PC-3 (cell line): Measurements from ENCODE around the gene TTYH1. TPM values are rescaled to one million over a fixed set of nuclear protein-coding genes. Genes with fewer than 3 reads are reported as not detected.
"Not testable (repeated sequence)": the region's sequence is repeated elsewhere in the genome, so short reads cannot be mapped to it uniquely, and the experiment has no call there.

ENCODE experiments used
- ATAC-seq: fragments of 200-7000 bp; cut with Tn5 transposase; 2 replicates; pipeline ENCODE4 v1.9.1; 2020; ENCODE audit warnings: mild to moderate bottlenecking, moderate library complexity
- BruUV-seq: library from RNA; stranded (reverse); fragments of 400-500 nt; replicated peaks from 2 replicates; lab custom pipeline; 2021; lab: Mats Ljungman, UMichigan
- CTCF ChIA-PET: fragments of 300-600 bp; sonication (Branson Sonifier 250); formaldehyde crosslinking; loops from one replicate; lab custom pipeline; 2022; ENCODE audit warnings: antibody characterized with exemption; lab: Charles Lee
- POLR2A ChIA-PET: fragments of 300-600 bp; sonication (Branson Sonifier 250); formaldehyde crosslinking; loops from one replicate; lab custom pipeline; 2022; ENCODE audit warnings: antibody characterized with exemption; ENCODE audit not compliant: unreplicated experiment; lab: Charles Lee
- DNase-seq: peaks from one replicate; pipeline ENCODE4 v3.0.0-alpha.2; 2015
- H2AFZ ChIP-seq: fragments of 300-600 bp; sonication (generic); 2 replicates; pipeline ENCODE4 v1.6.0; 2016; ENCODE audit warnings: antibody characterized with exemption, low read length
- H3F3A ChIP-seq: fragments of 300-600 bp; sonication (generic); one replicate; pipeline ENCODE4 v1.6.0; 2017; ENCODE audit warnings: antibody characterized with exemption, low read length, control low read depth, mild to moderate bottlenecking; ENCODE audit not compliant: unreplicated experiment
- H3K27ac ChIP-seq: fragments of 300-600 bp; sonication (generic); 2 replicates; pipeline ENCODE4 v1.5.1; 2016; ENCODE audit warnings: mild to moderate bottlenecking, low read length
- H3K27me3 ChIP-seq: fragments of 300-600 bp; sonication (generic); 2 replicates; pipeline ENCODE4 v1.6.1; 2016; ENCODE audit warnings: low read length, mixed read lengths
- H3K36me3 ChIP-seq: fragments of 300-600 bp; sonication (generic); 2 replicates; pipeline ENCODE4 v1.6.1; 2016; ENCODE audit warnings: low read depth, mixed run types, low read length, mixed read lengths
- H3K4me1 ChIP-seq: fragments of 300-600 bp; sonication (generic); 2 replicates; pipeline ENCODE4 v1.5.1; 2016; ENCODE audit warnings: low read length; ENCODE audit not compliant: insufficient read depth
- H3K4me2 ChIP-seq: fragments of 300-600 bp; sonication (generic); 2 replicates; pipeline ENCODE4 v1.6.0; 2016; ENCODE audit warnings: low read length
- H3K4me3 ChIP-seq: fragments of 300-600 bp; sonication (generic); 2 replicates; pipeline ENCODE4 v1.5.1; 2016; ENCODE audit warnings: mild to moderate bottlenecking, low read length, mixed read lengths
- H3K79me2 ChIP-seq: fragments of 300-600 bp; sonication (generic); 2 replicates; pipeline ENCODE4 v1.6.1; 2017; ENCODE audit warnings: low read length, mixed read lengths
- H3K9ac ChIP-seq: fragments of 300-600 bp; sonication (generic); 2 replicates; pipeline ENCODE4 v1.6.0; 2016; ENCODE audit warnings: mild to moderate bottlenecking, low read length
- H3K9me2 ChIP-seq: fragments of 300-600 bp; sonication (generic); replicated peaks from 2 replicates; pipeline ENCODE4 v1.6.1; 2016; ENCODE audit warnings: mixed run types, low read length, mixed read lengths
- H3K9me3 ChIP-seq: fragments of 300-600 bp; sonication (generic); 2 replicates; pipeline ENCODE4 v1.6.1; 2016; ENCODE audit warnings: low read length, mixed read lengths
- H4K20me1 ChIP-seq: fragments of 300-600 bp; sonication (generic); 2 replicates; pipeline ENCODE4 v1.6.1; 2016; ENCODE audit warnings: low read length, mixed read lengths
- EZH2 ChIP-seq: fragments of 300-600 bp; sonication (generic); IDR thresholded peaks from one replicate; pipeline ENCODE4 v1.6.1; 2017; ENCODE audit warnings: antibody characterized with exemption, mild to moderate bottlenecking, low read length; ENCODE audit not compliant: unreplicated experiment
- EZH2phosphoT487 ChIP-seq: fragments of 300-600 bp; sonication (generic); IDR thresholded peaks from 2 replicates; pipeline ENCODE4 v1.6.1; 2018; ENCODE audit warnings: mild to moderate bottlenecking, antibody characterized with exemption, low read length, borderline replicate concordance
- intact Hi-C: fragments of 100-400 bp; cut with micrococcal nuclease; formaldehyde crosslinking; loops from 2 replicates; pipeline ENCODE4 v1.9.0; 2023
- total RNA-seq: library from RNA; depleted of rRNA; stranded (reverse); fragments of >200 nt; gene quantifications from 2 replicates; pipeline ENCODE4 v1.2.3, GENCODE V29; 2014
- TF ChIP-seq, protein P1 (sequence below): fragments of 300-600 bp; sonication (generic); conservative IDR thresholded peaks from 2 replicates; pipeline ENCODE4 v1.5.1; 2017; ENCODE audit warnings: antibody characterized with exemption, low read depth, mild to moderate bottlenecking, low read length

The TTYH1 gene
- total RNA-seq, 1 experiment from 2014 or later = 1.1 TPM

DNA sequence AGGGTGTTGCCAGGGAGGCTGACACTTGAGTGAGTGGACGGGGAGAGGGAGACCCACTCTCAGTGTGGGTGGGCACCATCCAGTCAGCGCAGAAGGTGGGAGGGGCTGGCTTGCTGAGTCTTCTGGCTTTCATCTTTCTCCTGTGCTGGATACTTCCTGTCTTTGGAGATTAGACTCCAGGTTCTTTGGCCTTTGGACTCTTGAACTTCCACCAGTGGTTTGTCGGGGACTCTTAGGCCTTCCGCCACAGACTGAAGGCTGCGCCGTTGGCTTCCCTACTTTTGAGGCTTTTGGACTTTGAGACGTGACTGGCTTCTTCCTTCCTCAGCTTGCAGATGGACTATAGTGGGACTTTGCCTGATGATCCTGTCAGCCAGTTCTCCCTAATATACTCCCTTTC lies 29.5 kb downstream of the TTYH1 start:
- no peak for DNase-seq
- intact Hi-C loops = no loop called here
- ATAC-seq = no peak
- H3K27ac ChIP-seq = no peak overlapping the region
- peaks cover 11% of the 10 kb centered on the region for H4K20me1 ChIP-seq
- peaks cover 8% of the 10 kb centered on the region for H3K4me1 ChIP-seq
- no peak overlapping the region for H3K4me3 ChIP-seq
- no peaks in the 10 kb centered on the region for H3K9me3 ChIP-seq
- H3F3A ChIP-seq = no peaks in the 10 kb centered on the region
- ChIA-PET POLR2A (no interaction called here), CTCF (no interaction called here)
- H2AFZ ChIP-seq = no peak overlapping the region
- TF ChIP-seq EZH2phosphoT487 (no peak), EZH2 (no peak)
- TF ChIP-seq, protein P1, sequence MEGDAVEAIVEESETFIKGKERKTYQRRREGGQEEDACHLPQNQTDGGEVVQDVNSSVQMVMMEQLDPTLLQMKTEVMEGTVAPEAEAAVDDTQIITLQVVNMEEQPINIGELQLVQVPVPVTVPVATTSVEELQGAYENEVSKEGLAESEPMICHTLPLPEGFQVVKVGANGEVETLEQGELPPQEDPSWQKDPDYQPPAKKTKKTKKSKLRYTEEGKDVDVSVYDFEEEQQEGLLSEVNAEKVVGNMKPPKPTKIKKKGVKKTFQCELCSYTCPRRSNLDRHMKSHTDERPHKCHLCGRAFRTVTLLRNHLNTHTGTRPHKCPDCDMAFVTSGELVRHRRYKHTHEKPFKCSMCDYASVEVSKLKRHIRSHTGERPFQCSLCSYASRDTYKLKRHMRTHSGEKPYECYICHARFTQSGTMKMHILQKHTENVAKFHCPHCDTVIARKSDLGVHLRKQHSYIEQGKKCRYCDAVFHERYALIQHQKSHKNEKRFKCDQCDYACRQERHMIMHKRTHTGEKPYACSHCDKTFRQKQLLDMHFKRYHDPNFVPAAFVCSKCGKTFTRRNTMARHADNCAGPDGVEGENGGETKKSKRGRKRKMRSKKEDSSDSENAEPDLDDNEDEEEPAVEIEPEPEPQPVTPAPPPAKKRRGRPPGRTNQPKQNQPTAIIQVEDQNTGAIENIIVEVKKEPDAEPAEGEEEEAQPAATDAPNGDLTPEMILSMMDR = no peak
- peaks cover 10% of the 10 kb centered on the region; the same call in 1 of the 2 replicates for H3K36me3 ChIP-seq
- no peak overlapping the region for H3K9ac ChIP-seq
- no peak overlapping the region for H3K4me2 ChIP-seq
- no TSS peak for BruUV-seq
- H3K9me2 ChIP-seq = no peaks in the 10 kb centered on the region
- H3K27me3 ChIP-seq = no peaks in the 10 kb centered on the region
- peaks cover 44% of the 10 kb centered on the region for H3K79me2 ChIP-seq

DNA sequence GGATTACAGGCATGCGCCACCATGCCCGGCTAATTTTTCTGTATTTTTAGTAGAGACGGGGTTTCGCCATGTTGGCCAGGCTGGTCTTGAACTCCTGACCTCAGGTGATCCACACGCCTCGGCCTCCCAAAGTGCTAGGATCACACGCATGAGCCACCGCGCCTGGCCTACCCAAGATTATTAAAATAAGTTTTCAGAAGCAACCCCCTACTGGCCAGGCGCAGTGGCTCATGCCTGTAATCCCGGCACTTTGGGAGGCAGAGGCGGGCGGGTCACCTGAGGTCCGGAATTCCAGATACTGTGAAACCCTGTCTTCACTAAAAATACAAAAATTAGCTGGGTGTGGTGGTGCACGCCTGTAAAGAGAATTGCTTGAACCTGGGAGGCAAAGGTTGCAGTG lies 31.1 kb downstream of the TTYH1 start:
- intact Hi-C loops = not testable (repeated sequence)

More for the DNA sequence above, 31.1 kb downstream of the TTYH1 start:
- TF ChIP-seq, protein P1 = peak; percentile 30; the same call in 1 of the 2 replicates
- BruUV-seq, H3K27ac ChIP-seq, H3K9me2 ChIP-seq, H3K4me2 ChIP-seq, H3K9me3 ChIP-seq, CTCF ChIA-PET, H3F3A ChIP-seq, H2AFZ ChIP-seq, H3K27me3 ChIP-seq, POLR2A ChIA-PET, H3K9ac ChIP-seq, H3K4me3 ChIP-seq, ATAC-seq, DNase-seq: not testable (repeated sequence)
- Histone ChIP-seq H3K4me1 (peaks cover 21% of the 10 kb centered on the region), H3K36me3 (peaks cover 11% of the 10 kb centered on the region; the same call in 1 of the 2 replicates), H4K20me1 (peaks cover 24% of the 10 kb centered on the region), H3K79me2 (peaks cover 54% of the 10 kb centered on the region)
